Right hindlimb (tissue), 1 donor: ENCODE results near the gene LPIN3.

Experiments
- DNase-seq: peaks from one replicate; pipeline ENCODE4 v3.0.0-alpha.2; 2018

LPIN3 gene

DNA sequence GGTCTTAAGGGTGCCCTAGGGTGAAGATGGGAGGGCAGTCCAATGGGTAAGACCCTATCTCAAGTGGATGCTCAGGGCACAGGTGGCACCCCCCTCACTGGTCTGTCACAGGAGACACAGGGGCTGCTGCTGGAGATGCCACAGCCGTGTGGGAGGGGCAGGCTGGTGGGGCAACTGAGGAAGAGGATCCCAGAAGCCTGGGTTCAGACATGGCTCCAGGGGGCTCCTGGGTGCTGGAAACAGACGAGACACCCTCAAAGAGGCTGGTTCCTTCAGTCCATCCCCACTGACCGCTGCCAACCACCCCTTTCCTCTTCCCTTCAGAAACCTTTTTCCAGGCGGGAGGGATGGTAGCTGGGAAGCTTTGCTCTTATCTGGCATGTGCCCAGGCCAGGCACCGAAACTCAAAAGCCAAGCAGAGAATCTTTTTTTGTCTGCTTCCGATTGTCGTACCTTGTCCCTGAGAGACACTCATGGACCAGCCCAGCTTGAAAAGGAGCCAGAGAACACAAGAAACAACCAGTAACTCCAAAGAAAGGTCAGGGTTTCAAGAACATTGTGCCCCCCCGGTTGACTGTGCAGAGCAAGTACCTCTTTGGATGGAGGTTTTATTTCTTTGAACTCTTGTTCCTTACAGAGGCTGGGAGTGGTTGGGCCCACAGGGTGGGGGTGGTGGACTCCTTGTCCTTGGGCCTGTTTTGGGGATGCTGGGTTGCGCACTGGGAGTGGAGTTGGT lies 54.5 kb downstream of the LPIN3 start:
- no peak for DNase-seq

DNA sequence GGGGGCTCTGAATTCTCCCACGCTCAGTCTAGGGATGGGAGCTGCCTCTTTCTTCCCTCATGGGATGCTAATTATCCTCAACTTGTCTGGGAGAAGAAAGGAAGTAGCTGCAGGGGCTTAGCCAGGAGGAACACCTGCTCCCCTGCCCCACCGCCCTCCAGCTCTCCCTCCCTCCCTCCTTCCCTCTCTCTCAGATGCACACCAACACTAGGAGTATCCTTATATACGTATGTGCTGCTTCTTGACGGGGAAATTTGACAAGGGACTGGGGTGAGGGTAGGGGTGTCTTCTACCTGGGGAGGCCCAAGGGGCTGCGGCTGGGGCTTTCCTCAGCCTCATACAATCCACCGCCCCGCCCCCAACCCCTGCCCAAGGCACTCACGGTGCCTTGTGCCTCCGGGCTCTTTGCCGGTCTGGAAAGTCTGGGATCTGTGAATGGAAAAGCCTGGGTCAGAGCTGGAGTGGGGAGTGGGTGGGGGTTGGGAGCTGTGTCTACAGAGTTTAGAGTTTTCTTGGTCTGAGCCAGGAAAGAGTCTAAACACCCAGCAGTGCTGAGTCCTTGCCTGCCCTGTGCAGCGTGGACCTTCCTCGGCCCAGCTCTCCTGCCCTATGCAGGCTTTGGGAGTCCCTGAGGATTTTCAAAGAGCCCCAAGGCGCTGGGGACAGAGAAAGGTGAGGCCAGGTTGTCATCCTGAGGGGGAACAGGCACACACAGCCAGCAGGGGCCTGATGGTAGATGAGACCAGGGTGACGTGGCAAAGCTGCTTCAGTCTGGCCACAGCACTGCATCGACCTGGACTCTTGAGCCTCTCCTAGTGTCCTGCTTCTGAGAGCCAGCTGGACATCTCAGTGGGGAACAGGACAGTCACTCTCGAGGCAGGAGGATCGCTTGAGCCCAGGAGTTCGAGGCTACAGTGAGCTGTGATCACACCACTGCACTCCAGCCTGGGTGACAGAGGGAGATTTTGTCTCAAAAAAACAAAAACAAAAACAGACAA lies 55.3 kb downstream of the LPIN3 start:
- peak; percentile 87 for DNase-seq

DNA sequence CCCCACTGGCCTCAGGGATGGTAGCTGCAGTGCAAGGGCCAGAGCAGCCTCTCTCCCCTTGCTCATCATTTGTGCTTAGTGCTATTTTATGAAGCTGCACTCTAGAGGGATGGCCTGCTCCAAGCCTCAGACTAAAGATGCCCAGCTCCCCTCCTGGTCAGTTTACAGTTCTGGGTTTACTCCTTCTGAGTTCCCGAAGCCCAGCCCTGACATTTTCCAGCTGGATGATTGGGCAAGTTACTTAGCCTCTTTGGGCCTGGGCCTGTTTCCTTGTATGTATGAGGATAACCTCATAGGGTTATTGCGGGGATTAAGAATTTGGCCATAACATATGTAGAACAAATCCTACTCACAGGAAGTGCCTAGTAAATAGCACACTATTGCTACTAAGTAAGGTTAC lies 57.8 kb downstream of the LPIN3 start:
- DNase-seq, result peak; percentile 72

DNA sequence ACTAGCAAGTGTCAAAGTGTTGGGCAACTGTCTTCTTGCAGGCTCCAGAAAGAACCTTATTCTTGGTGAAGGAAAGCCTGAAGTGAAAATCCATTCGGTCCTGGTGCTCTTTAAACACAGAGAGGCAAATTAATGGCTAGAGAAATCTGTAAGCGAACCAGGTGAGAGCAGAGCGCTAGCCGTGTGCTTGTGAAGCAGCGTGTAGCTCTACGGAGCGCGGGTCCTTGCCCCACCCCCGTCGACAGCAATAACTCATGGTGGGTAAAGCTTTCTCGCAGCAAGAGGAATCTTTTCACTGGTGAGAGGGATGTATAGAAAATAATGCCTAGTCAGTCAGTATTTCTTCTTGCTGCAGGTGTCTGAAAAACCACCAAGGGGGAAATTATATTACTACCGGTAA lies 63.0 kb downstream of the LPIN3 start:
- DNase-seq, result no peak

DNA sequence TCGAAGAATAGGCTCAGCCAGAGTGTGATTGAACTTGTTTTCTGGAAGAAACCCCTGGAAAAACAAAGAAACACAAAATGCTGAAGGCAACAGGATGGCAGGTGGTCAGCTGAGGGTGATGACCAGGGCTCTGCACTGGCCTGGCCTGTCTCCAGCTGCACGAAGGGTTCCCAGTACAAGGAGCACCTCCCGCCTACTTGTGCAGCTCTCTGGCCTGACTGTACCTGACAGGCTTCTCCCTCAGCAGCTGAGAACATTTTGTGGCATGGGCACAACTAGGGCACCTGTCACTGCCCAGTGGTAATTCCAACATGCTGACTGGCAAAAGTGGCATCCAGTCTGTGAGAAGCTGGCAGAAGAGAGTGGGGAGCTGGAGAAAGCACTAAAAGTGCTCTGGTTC lies 64.8 kb downstream of the LPIN3 start:
- no peak for DNase-seq

DNA sequence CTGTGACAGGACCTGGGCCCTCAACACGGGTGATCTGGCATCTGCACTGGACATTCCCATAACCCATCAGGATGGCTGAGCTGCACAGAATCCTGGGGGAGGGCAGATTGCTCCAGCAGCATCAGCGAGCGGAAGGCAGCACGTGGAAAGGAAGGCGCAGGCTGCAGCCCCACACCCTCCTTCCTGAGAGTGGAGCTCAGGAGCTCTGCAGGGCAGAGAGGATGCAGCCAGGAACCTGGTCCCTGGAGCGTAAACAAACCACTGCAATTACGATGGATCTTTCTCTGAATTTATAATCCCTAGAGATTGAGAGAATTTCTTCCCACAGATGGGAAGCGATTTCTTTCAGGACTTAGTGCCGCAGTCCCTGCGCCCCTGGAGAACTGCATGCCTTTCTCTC lies 65.7 kb downstream of the LPIN3 start:
- DNase-seq, result no peak

DNA sequence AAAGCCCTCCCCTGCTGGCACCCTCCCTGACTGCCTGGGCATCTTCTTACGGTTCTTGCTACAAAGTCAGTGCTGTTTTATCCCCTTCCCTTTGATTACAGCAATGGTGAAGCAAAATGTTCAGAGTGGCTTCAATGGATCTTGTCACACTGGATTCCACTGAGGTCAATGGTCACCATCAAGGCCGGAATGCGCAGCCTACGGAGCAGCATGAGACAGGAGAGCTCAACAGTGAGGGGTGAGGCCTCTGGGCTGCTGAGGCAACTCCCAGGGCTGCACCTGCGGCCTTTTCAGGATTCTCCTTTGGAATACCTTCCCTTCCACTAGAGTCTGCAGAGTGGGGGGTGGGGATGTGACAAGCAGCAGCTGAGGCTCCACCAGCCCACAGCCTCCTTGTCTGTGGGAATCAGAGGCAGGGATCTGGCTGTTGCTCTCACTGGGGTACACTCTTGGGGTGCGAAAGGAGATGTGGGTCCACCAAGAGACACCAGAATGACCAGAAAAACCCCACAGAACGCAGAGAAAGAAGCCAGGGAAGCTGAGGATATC lies 66.3 kb downstream of the LPIN3 start:
- no peak for DNase-seq

DNA sequence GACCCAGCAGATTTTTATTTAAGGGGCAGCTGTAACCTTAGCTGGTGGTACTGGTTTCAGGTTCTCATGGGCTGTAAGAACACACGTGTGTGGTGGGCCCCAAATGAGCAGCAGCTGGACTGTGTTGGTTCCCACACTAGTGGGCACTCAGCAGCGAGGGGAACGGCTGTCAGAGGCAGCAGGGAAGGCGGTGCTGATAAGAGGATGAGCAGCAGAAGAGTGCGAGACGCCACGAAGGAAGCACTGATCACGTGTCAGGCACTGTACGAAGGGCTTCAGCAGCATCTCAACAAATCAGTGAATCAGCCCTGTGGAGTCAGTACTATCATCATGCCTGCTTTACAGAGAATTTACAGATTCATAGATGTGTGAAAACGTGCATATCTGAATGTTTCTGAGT lies 67.0 kb downstream of the LPIN3 start:
- no peak for DNase-seq

DNA sequence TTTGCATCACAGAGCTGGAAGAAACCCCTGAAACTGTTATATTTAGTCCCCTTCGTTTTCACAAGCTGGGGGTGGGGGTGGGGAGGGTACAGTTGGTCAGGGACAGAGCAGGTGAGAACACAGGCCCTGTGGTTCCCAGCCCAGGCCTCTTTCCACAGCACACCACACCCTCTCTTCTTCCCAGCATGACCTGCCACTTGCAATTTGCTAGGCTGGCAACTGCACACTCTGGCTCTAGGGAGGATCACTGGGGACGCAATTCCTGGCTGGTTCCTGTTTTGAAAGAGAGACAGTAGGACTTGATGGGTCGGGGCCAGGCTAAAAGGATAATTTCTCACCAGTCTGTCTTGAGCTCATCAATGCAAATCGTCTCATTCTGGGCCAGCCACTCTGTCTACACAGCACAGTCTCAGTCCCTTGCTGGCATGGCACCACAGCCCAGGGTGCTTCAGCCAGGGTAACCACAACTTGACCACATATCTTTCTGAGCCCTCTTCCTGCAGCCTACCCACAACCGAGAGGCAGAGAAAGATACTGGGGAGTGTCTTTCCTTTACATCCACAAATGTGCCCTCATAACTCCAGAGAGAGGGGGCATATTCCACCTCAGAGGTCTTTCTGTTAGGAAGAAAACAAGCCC lies 67.7 kb downstream of the LPIN3 start:
- no peak for DNase-seq

DNA sequence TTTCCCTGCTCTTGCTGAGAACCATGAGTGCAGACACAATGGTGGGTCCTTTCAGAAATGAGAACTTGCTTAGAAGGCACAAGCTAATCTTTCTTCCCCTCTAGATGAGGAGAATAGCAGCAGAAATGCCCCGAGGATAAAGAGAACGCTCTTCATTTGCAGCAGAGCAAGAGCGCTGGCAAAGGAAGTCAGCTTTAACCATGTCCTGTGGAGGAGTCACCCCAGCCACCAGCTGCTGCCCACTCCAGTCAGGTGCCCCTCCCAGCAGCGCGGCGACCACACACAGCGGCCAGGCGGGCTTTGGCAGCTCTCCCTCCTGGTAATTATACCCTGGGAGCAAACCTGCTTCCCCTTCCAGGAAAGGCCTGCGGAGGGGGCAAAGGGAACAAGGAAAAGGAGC lies 68.4 kb downstream of the LPIN3 start:
- peak; percentile 85 for DNase-seq
